ENCODE results near the gene MIAT. TPM values are rescaled to one million over a fixed set of nuclear protein-coding genes. Genes with fewer than 3 reads are reported as not detected.

MIAT gene
- total and polyA plus RNA-seq, 2 donors (not counting 1 experiment from before 2014, with no cell fraction given), result 1.9 to 10.2 TPM

GRCh38 chr22:26690654-26691376 lies 33.4 kb downstream of the MIAT start:
- TF ChIP-seq EZH2 (IDR thresholded peaks at IDR 0.05; ENCODE audit: low read length, missing control alignments), result no peak
- TF ChIP-seq CTCF (conservative IDR thresholded peaks at IDR 0.05 in 1 of 2, IDR thresholded peaks at IDR 0.05 in 1 of 2; ENCODE audit: low read depth in 1 of 2, low read length in 2 of 2), result no peak
- Histone ChIP-seq H3K27me3 (ENCODE audit: control insufficient read depth, insufficient read depth, low read length) (no peaks in the 10 kb centered on the region), H3K4me3 (replicated peaks in 1 of 4; ENCODE audit: control extremely low read depth in 1 of 4, insufficient read depth in 1 of 4, low read depth in 3 of 4, low read length in 4 of 4) (no peak overlapping the region), H3K9ac (ENCODE audit: insufficient read depth, low read length) (no peak overlapping the region), H3K36me3 (ENCODE audit: control insufficient read depth, insufficient read depth, low read length) (no peaks in the 10 kb centered on the region), H3K4me1 (ENCODE audit: control insufficient read depth, extremely low read depth, insufficient read depth, low read length) (no peaks in the 10 kb centered on the region), H3K4me2 (ENCODE audit: extremely low read depth, insufficient read depth, low read length) (no peak overlapping the region), H2AFZ (ENCODE audit: low read length) (no peak overlapping the region), H4K20me1 (ENCODE audit: control insufficient read depth, extremely low read depth, insufficient read depth, low read length) (no peaks in the 10 kb centered on the region), H3K9me3 (ENCODE audit: control insufficient read depth, insufficient read depth, low read depth, low read length) (no peaks in the 10 kb centered on the region), H3K79me2 (ENCODE audit: control insufficient read depth, insufficient read depth, low read length) (no peaks in the 10 kb centered on the region), H3K27ac (ENCODE audit: insufficient read depth, low read length) (no peak overlapping the region)
- DNase-seq (ENCODE audit: low read depth in 2 of 2), result no peak

GRCh38 chr22:26691377-26691716 lies 34.0 kb downstream of the MIAT start:
- Histone ChIP-seq H3K9ac (ENCODE audit: insufficient read depth, low read length) (no peak overlapping the region), H3K27ac (ENCODE audit: insufficient read depth, low read length) (no peak overlapping the region), H4K20me1 (ENCODE audit: control insufficient read depth, extremely low read depth, insufficient read depth, low read length) (no peaks in the 10 kb centered on the region), H2AFZ (ENCODE audit: low read length) (no peak overlapping the region), H3K36me3 (ENCODE audit: control insufficient read depth, insufficient read depth, low read length) (no peaks in the 10 kb centered on the region), H3K9me3 (ENCODE audit: control insufficient read depth, insufficient read depth, low read depth, low read length) (no peaks in the 10 kb centered on the region), H3K4me1 (ENCODE audit: control insufficient read depth, extremely low read depth, insufficient read depth, low read length) (no peaks in the 10 kb centered on the region), H3K4me2 (ENCODE audit: extremely low read depth, insufficient read depth, low read length) (no peak overlapping the region), H3K79me2 (ENCODE audit: control insufficient read depth, insufficient read depth, low read length) (no peaks in the 10 kb centered on the region), H3K4me3 (replicated peaks in 1 of 4; ENCODE audit: control extremely low read depth in 1 of 4, insufficient read depth in 1 of 4, low read depth in 3 of 4, low read length in 4 of 4) (no peak overlapping the region), H3K27me3 (ENCODE audit: control insufficient read depth, insufficient read depth, low read length) (no peaks in the 10 kb centered on the region)
- no peak for TF ChIP-seq CTCF (conservative IDR thresholded peaks at IDR 0.05 in 1 of 2, IDR thresholded peaks at IDR 0.05 in 1 of 2; ENCODE audit: low read depth in 1 of 2, low read length in 2 of 2)
- TF ChIP-seq EZH2 (IDR thresholded peaks at IDR 0.05; ENCODE audit: low read length, missing control alignments), result no peak
- no peak for DNase-seq (ENCODE audit: low read depth in 2 of 2)

GRCh38 chr22:26692215-26692614 lies 34.8 kb downstream of the MIAT start:
- no peak overlapping the region for H3K4me2 ChIP-seq (ENCODE audit: extremely low read depth, insufficient read depth, low read length)
- H4K20me1 ChIP-seq (ENCODE audit: control insufficient read depth, extremely low read depth, insufficient read depth, low read length), result no peaks in the 10 kb centered on the region
- no peak overlapping the region for H3K27ac ChIP-seq (ENCODE audit: insufficient read depth, low read length)
- no peaks in the 10 kb centered on the region for H3K9me3 ChIP-seq (ENCODE audit: control insufficient read depth, insufficient read depth, low read depth, low read length)
- TF ChIP-seq EZH2 (IDR thresholded peaks at IDR 0.05; ENCODE audit: low read length, missing control alignments) (no peak), CTCF (conservative IDR thresholded peaks at IDR 0.05 in 1 of 2, IDR thresholded peaks at IDR 0.05 in 1 of 2; ENCODE audit: low read depth in 1 of 2, low read length in 2 of 2) (no peak)
- no peaks in the 10 kb centered on the region for H3K27me3 ChIP-seq (ENCODE audit: control insufficient read depth, insufficient read depth, low read length)
- no peak overlapping the region for H2AFZ ChIP-seq (ENCODE audit: low read length)
- H3K79me2 ChIP-seq (ENCODE audit: control insufficient read depth, insufficient read depth, low read length), result no peaks in the 10 kb centered on the region
- no peaks in the 10 kb centered on the region for H3K4me1 ChIP-seq (ENCODE audit: control insufficient read depth, extremely low read depth, insufficient read depth, low read length)
- no peak for DNase-seq (ENCODE audit: low read depth in 2 of 2)
- no peak overlapping the region for H3K9ac ChIP-seq (ENCODE audit: insufficient read depth, low read length)
- no peaks in the 10 kb centered on the region for H3K36me3 ChIP-seq (ENCODE audit: control insufficient read depth, insufficient read depth, low read length)
- H3K4me3 ChIP-seq (replicated peaks in 1 of 4; ENCODE audit: control extremely low read depth in 1 of 4, insufficient read depth in 1 of 4, low read depth in 3 of 4, low read length in 4 of 4), result no peak overlapping the region
